Brain microvascular endothelial cell (primary cell): ENCODE results near the gene DLG5.
A peak's percentile ranks its signal among the peaks of the same experiment; 100 is the strongest.

Experiments
- DNase-seq: peaks from one replicate; pipeline ENCODE4 v3.0.0-alpha.2; 2020
- H3K27ac ChIP-seq: fragments of 250-450 bp; sonication (Bioruptor Pico); 2 replicates; pipeline ENCODE4 v1.5.1; 2020; ENCODE audit warnings: mild to moderate bottlenecking, moderate library complexity
- H3K27me3 ChIP-seq: fragments of 250-450 bp; sonication (Bioruptor Pico); replicated peaks from 2 replicates; pipeline ENCODE4 v1.5.1; 2020; ENCODE audit warnings: mild to moderate bottlenecking
- H3K36me3 ChIP-seq: fragments of 250-450 bp; sonication (Bioruptor Pico); replicated peaks from 2 replicates; pipeline ENCODE4 v1.5.1; 2020; ENCODE audit warnings: mild to moderate bottlenecking
- H3K4me3 ChIP-seq: 2 replicates; pipeline ENCODE4 v1.5.1; 2011; ENCODE audit warnings: low read depth, mild to moderate bottlenecking, control low read depth, low read length, moderate library complexity
- CTCF ChIP-seq: IDR thresholded peaks from 2 replicates; pipeline ENCODE4 v1.5.1; 2011; ENCODE audit warnings: low read depth, mild to moderate bottlenecking, moderate library complexity, low read length, control low read depth, inconsistent platforms; ENCODE audit errors: missing control alignments
- in situ Hi-C: cut with HindIII; loops from 2 replicates; pipeline ENCODE4 v1.10.0; 2017; ENCODE audit warnings: low sequenced_read_pairs, low pct_ligation_motif_present

DLG5 gene

GRCh38 chr10:77892761-77893160 lies 33.8 kb downstream of the DLG5 start:
- DNase-seq, result no peak
- H3K4me3 ChIP-seq, result no peak overlapping the region
- in situ Hi-C loops, result no loop called here
- no peaks in the 10 kb centered on the region for H3K36me3 ChIP-seq
- no peak overlapping the region for H3K27ac ChIP-seq
- no peak for TF ChIP-seq CTCF
- no peaks in the 10 kb centered on the region for H3K27me3 ChIP-seq

- H3K27me3 ChIP-seq, result no peaks in the 10 kb centered on the region
- no peak overlapping the region for H3K27ac ChIP-seq
- DNase-seq, result no peak
- no peak for TF ChIP-seq CTCF
- no peaks in the 10 kb centered on the region for H3K36me3 ChIP-seq
- H3K4me3 ChIP-seq, result no peak overlapping the region
- in situ Hi-C loops, result no loop called here
Measured at GRCh38 chr10:77892021-77892739, 34.4 kb downstream of the DLG5 start.

- Histone ChIP-seq H3K36me3 (no peaks in the 10 kb centered on the region), H3K27me3 (no peaks in the 10 kb centered on the region), H3K27ac (no peak overlapping the region), H3K4me3 (no peak overlapping the region)
- DNase-seq, result no peak
- in situ Hi-C loops, result no loop called here
- TF ChIP-seq CTCF, result peak; percentile 25
Measured at GRCh38 chr10:77890097-77890496, 36.5 kb downstream of the DLG5 start.

- in situ Hi-C loops, result no loop called here
- Histone ChIP-seq H3K36me3 (no peaks in the 10 kb centered on the region), H3K4me3 (no peak overlapping the region), H3K27me3 (no peaks in the 10 kb centered on the region), H3K27ac (no peak overlapping the region)
- DNase-seq, result no peak
- no peak for TF ChIP-seq CTCF
Measured at GRCh38 chr10:77889277-77889903, 37.2 kb downstream of the DLG5 start.

- no peaks in the 10 kb centered on the region for H3K36me3 ChIP-seq
- TF ChIP-seq CTCF, result no peak
- in situ Hi-C loops, result no loop called here
- no peak overlapping the region for H3K4me3 ChIP-seq
- no peak overlapping the region for H3K27ac ChIP-seq
- DNase-seq, result no peak
- H3K27me3 ChIP-seq, result no peaks in the 10 kb centered on the region
Measured at GRCh38 chr10:77888356-77888703, 38.2 kb downstream of the DLG5 start.
